Measurements from ENCODE around the gene CDCA7L.

CDCA7L gene

GRCh38 chr7:21945454-21946221 lies at the start of gene CDCA7L:
Gene CDCA7L (minus strand): TSS chr7:21945899. CDS start chr7:21945804, 95 bp downstream.
- peak; percentile 86 for DNase-seq

- DNase-seq, result no peak
These were observed 40.4 kb upstream of the CDCA7L start for GRCh38 chr7:21986096-21986495.

GRCh38 chr7:21984042-21984441 lies 38.3 kb upstream of the CDCA7L start:
- no peak for DNase-seq

- no peak for DNase-seq
These were observed 37.4 kb upstream of the CDCA7L start for GRCh38 chr7:21983056-21983455.

GRCh38 chr7:21981524-21981923 lies 35.8 kb upstream of the CDCA7L start:
- no peak for DNase-seq

GRCh38 chr7:21980926-21981500 lies 35.3 kb upstream of the CDCA7L start:
- DNase-seq, result no peak

GRCh38 chr7:21972397-21972784 lies 26.7 kb upstream of the CDCA7L start:
- DNase-seq, result no peak

GRCh38 chr7:21971780-21972396 lies 26.2 kb upstream of the CDCA7L start:
- DNase-seq, result no peak

GRCh38 chr7:21969822-21970221 lies 24.1 kb upstream of the CDCA7L start:
- no peak for DNase-seq

- DNase-seq, result peak; percentile 22
These were observed 21.9 kb upstream of the CDCA7L start for GRCh38 chr7:21967598-21968003.

GRCh38 chr7:21966271-21966670 lies 20.6 kb upstream of the CDCA7L start:
- DNase-seq, result no peak

GRCh38 chr7:21965291-21965690 lies 19.6 kb upstream of the CDCA7L start:
- no peak for DNase-seq

- DNase-seq, result no peak
These were observed 17.0 kb upstream of the CDCA7L start for GRCh38 chr7:21962677-21963076.

GRCh38 chr7:21960922-21961321 lies 15.2 kb upstream of the CDCA7L start:
- no peak for DNase-seq

GRCh38 chr7:21959387-21959776 lies 13.7 kb upstream of the CDCA7L start:
- DNase-seq, result no peak

GRCh38 chr7:21953781-21954180 lies 8.1 kb upstream of the CDCA7L start:
- no peak for DNase-seq

GRCh38 chr7:21948887-21949540 lies 3.3 kb upstream of the CDCA7L start:
- no peak for DNase-seq

GRCh38 chr7:21948364-21948763 lies 2.7 kb upstream of the CDCA7L start:
- no peak for DNase-seq

- no peak for DNase-seq
These were observed 2.2 kb upstream of the CDCA7L start for GRCh38 chr7:21947946-21948345.

GRCh38 chr7:21947056-21947455 lies 1.4 kb upstream of the CDCA7L start:
- DNase-seq, result no peak

- DNase-seq, result no peak
These were observed 567 bp upstream of the CDCA7L start for GRCh38 chr7:21946222-21946709.

GRCh38 chr7:21944616-21945453 lies 864 bp downstream of the CDCA7L start:
- DNase-seq, result peak; percentile 71

- no peak for DNase-seq
These were observed 2.3 kb downstream of the CDCA7L start for GRCh38 chr7:21943436-21943835.

Data from stimulated activated CD4-positive, alpha-beta T cell treated with anti-CD3 and anti-CD28 coated beads, Interleukin-15, amount 100 ng/mL, for 24 hours (primary cell).